SK-N-MC (cell line): Measurements from ENCODE around the gene NKD2.

Experiments used
- EZH2 ChIP-seq: fragments of 200-600 bp; sonication (generic); IDR thresholded peaks from one replicate; pipeline ENCODE4 v1.6.1; 2017; ENCODE audit warnings: antibody characterized with exemption
- POLR2AphosphoS5 ChIP-seq: IDR thresholded peaks from 2 replicates; pipeline ENCODE4 v1.6.1; 2012; ENCODE audit warnings: mild to moderate bottlenecking, low read depth, low read length, borderline replicate concordance

DNA sequence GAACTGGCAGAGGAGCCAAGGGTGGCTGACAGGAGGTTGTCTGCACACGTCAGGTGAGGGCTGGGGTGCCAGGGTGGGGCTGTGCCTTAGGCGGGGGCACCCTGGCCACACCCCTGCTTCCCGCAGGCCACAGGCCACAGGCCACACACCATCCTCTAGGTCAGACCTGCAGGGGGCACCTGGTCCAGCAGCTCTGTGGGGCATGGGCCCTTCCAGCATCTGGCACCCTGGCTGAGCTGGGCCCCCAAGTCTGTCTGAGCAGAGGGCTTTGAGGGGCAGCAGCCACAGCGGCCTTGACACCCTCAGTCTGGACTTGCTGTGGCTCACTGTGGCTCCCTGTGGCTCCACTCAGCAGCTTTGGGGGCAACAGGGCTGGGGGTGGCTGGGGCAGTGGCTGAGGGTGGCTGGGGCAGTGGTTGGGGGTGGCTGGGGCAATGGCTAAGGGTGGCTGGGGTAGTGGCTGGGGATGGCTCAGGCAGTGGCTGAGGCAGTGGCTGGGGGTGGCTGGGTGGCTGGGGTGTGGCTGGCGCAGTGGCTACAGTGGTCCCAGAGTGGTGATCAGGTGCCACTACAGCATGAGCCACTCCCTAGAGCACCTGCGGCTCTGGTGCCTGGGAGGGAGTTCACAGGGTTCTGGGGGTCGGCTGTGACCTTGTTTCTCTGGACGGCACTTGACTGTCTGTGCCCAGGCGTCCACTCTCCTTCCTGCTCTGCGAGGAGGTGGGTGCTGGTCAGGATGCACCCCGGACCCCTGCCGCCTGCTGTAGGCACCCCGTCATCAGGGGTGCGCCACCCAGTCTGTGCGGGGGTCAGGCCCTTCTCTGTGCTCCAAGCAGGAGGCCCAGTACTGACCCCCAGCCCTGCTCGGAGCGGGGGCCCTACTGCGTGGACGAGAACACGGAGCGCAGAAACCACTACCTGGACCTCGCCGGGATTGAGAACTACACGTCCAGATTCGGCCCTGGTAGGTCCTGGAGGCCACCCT is 27.1 kb downstream of the NKD2 start:
- TF ChIP-seq POLR2AphosphoS5 = no peak
- TF ChIP-seq EZH2 = no peak
